CD4-positive, alpha-beta T cell treated with Interleukin-21 for 1 hour (primary cell): ENCODE data around the gene ANKRD34A.
"Not testable (repeated sequence)": the region's sequence is repeated elsewhere in the genome, so short reads cannot be mapped to it uniquely, and the experiment has no call there.

ENCODE experiments used
- DNase-seq: peaks from one replicate; pipeline ENCODE4 v3.0.0-alpha.2; 2020

ANKRD34A gene

DNA sequence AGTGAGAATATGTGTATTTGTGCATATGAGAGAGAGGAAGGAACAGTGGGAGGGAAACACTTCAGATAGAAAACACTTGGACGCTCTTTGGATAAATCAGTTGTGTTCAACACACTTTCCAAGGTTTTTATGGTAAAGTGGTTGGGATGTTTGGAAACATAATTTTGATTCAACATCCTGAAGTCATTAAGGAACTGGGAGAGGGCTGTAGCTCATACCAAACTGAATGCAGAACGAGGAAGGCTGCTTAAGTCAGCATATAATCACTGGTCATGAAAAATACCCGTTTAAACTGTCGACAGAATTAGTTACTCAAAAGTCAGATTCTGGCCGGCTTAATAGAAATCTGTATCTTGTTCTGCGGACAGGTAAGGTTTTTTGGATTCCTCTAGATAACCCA lies 21.5 kb downstream of the ANKRD34A start:
- no peak for DNase-seq

DNA sequence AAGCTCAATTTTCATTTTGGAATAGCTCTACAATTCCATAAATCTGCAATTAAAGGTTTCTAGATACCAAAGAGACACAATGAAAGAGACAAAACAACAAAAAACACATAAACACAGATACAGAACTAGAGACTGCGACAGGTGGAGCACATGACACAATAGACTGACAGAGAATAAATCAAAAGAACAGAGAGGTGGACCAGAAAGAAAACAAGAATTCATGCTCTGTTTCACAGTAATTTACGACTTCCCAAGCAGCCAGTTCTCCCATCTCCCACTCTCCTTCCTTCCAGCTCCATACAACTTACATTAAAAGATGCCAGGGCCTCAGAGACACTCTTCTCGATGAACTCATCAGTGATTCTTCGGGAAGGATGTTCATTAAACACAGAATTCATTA lies 22.0 kb downstream of the ANKRD34A start:
- DNase-seq, result no peak

GRCh38 chr1:145937436-145937835 lies 26.9 kb downstream of the ANKRD34A start:
- DNase-seq, result no peak

DNA sequence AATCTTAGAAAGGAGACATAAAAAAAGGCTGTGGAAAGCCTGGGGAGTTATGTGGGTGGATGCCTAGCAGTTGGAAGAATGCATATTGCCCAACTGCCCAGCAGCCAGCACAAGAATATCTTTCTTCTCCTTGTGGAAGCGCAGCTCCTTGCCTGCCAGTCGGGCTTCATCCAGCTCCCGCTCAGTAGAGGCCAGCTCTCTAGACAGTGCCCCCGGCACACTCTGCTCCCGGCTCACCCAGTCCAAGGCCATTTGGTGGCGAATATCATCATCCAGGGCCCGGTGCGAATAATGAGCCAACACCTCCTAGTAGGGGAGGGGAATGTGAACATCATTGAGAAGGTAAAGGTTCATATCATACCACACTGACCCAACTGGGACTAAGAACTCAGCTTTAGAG lies 28.1 kb downstream of the ANKRD34A start:
- no peak for DNase-seq

- no peak for DNase-seq
Observed at GRCh38 chr1:145935708-145936107, 28.7 kb downstream of the ANKRD34A start.

GRCh38 chr1:145932522-145933009 lies 31.8 kb downstream of the ANKRD34A start:
- DNase-seq, result peak; percentile 56

GRCh38 chr1:145927916-145928643 lies 36.3 kb downstream of the ANKRD34A start:
- DNase-seq, result no peak

GRCh38 chr1:145927063-145927886 lies 37.1 kb downstream of the ANKRD34A start, which contains the start of gene RBM8A:
RBM8A (minus strand) TSS chr1:145927484; CDS start chr1:145927426, 58 bp downstream.
- DNase-seq, result peak; percentile 98

DNA sequence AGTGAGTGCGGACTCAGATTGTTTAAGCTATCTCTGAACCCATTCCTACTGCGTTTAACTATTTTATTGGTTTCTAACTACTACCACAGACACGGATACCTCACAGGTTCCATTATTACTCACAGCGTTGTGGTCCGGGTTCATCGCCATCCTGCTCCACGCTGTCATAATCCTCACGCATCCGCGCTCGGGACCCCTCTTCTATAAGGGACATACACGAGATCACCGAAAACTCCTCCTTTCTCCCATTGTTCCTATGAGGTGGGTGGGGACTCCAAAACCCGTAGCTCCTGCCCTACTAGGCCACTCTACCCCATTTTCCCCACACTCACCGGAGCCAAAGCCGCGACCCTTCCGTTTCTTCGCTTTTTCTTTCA lies 37.7 kb downstream of the ANKRD34A start:
- DNase-seq, result no peak

DNA sequence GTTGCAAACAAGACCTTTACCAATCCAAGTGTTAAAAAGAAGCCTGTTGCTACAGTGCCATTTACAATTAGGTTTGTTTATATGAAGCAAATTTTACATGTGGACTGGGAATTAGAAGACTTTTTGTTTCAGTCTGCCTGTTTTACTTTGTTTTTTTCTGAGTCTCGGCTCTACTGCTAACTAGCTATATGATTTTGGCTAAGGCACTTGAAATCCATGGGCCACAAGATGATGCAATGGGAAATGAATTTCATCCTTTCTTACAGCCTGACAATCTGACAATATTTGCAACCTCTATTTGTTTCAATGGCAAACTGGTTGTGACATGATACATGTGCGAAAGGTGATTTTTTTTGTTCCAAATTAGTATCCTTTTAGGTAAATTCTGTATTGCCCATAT lies 42.1 kb downstream of the ANKRD34A start:
- DNase-seq, result no peak

DNA sequence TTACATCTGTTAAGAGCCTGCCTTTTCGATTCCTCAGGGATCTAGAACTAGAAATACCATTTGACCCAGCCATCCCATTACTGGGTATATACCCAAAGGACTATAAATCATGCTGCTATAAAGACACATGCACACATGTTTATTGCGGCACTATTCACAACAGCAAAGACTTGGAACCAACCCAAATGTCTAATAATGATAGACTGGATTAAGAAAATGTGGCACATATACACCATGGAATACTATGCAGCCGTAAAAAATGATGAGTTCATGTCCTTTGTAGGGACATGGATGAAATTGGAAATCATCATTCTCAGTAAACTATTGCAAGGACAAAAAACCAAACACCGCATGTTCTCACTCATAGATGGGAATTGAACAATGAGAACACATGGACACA lies 44.1 kb downstream of the ANKRD34A start:
- DNase-seq, result not testable (repeated sequence)

- DNase-seq, result no peak
Observed at GRCh38 chr1:145918992-145919939, 45.1 kb downstream of the ANKRD34A start.

- peak; percentile 95 for DNase-seq
Observed at GRCh38 chr1:145918144-145918991, 46.0 kb downstream of the ANKRD34A start, which contains the start of gene PEX11B. PEX11B (minus strand) TSS chr1:145918717; CDS start chr1:145918688, 29 bp downstream.

DNA sequence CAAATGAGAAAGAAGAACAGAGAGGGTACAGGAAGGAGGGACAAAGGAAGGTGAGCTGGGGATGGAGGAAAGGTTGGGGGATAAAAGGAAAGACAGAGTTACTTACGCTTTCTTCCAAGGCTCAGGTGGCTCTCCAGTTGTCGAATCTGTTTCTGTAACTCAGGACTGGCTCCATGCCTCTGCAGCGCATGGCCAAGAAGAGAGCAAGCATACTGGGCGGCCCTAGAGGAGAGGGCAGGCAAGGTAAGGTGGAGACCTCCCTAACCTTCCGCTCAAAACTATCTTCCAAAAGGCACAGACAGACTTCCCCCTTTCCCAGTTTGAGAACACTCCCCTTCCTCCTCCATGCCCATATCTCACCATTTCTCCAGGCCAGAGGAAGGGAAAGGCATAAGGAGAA lies 46.8 kb downstream of the ANKRD34A start:
- no peak for DNase-seq

- no peak for DNase-seq
Observed at GRCh38 chr1:145916745-145917144, 47.6 kb downstream of the ANKRD34A start.

DNA sequence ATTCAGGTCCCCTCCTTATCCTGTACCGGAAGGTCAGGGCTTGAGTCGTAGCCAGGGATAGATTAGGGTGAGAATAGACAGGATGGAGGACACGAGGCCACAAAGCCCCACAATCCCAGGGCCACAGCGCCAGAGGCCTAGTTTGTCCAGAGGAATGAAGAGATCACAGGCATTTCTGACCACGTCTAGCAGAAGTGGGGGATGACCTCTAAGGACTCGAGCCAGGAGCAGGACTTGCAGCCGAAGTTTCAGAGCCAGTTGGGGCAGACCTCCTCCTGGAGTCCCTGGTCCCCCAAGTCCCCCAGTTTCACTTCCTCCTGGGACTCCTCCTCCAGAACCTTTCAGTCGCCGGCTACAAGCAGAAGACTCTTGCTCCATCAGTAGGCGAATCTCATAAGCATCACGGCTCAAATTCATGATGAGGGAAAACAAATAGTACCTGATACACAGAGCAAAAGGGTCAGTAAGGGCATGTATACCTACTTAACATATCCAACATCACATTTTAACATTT lies 52.2 kb downstream of the ANKRD34A start:
- no peak for DNase-seq
